HepG2 (cell line): ENCODE data around the gene RIC3. TPM values are rescaled to one million over a fixed set of nuclear protein-coding genes. Genes with fewer than 3 reads are reported as not detected.

Source experiments
- ATAC-seq: fragments of 200-7000 bp; cut with Tn5 transposase; 3 replicates; pipeline ENCODE4 v1.9.1; 2020; ENCODE audit warnings: mild to moderate bottlenecking, moderate library complexity
- BruUV-seq: library from RNA; stranded (reverse); fragments of 400-500 nt; replicated peaks from 2 replicates; lab custom pipeline; 2021; lab: Mats Ljungman, UMichigan
- CTCF ChIA-PET: fragments of 300-600 bp; formaldehyde crosslinking; extraction: SDS; loops from one replicate; lab custom pipeline; 2021; ENCODE audit warnings: low total read pairs, inconsistent platforms, low intra/inter-chr PET ratio; lab: Yijun Ruan, JAX
- POLR2A ChIA-PET: fragments of 350-600 bp; sonication (Branson Sonifier 250); formaldehyde crosslinking; loops from one replicate; lab custom pipeline; 2020; ENCODE audit warnings: antibody characterized with exemption, inconsistent platforms; lab: Yijun Ruan, JAX
- DNase-seq: peaks from one replicate; pipeline ENCODE4 v3.0.0-alpha.2; 2015; ENCODE audit warnings: low spot score
- FAIRE-seq: peaks from 3 replicates; lab custom pipeline; 2011; peaks lifted over from hg19 to GRCh38; lab: Jason Lieb, UNC
- H2AFZ ChIP-seq: one replicate; pipeline ENCODE4 v1.6.1; 2011; ENCODE audit warnings: low read length, inconsistent platforms
- H3K27ac ChIP-seq: fragments of 300-600 bp; 3 replicates; pipeline ENCODE4 v1.8.0; 2011; ENCODE audit warnings: mixed run types, mild to moderate bottlenecking, mixed read lengths, low read length, inconsistent platforms; ENCODE audit not compliant: insufficient read depth; ENCODE audit errors: extremely low read length
- H3K27me3 ChIP-seq, 2 experiments: fragments of 200-600 bp in 1 of 2; 2 replicates in 1 of 2; 3 replicates in 1 of 2; pipeline versions ENCODE4 v1.6.0 to v1.8.0; 2011; ENCODE audit warnings: low read length in 2 of 2, mild to moderate bottlenecking in 2 of 2, moderate library complexity in 2 of 2, inconsistent platforms in 1 of 2; ENCODE audit not compliant: insufficient read depth in 2 of 2, control insufficient read depth in 1 of 2
- H3K36me3 ChIP-seq, 2 experiments: fragments of 200-600 bp in 1 of 2; replicated peaks in 1 of 2; 2 replicates in 1 of 2; 3 replicates in 1 of 2; pipeline versions ENCODE4 v1.5.1 to v1.8.0; 2011; ENCODE audit warnings: low read length in 2 of 2, inconsistent platforms in 1 of 2; ENCODE audit not compliant: insufficient read depth in 2 of 2, control insufficient read depth in 1 of 2
- H3K4me1 ChIP-seq: 2 replicates; pipeline ENCODE4 v1.5.1; 2012; ENCODE audit warnings: low read length, inconsistent platforms; ENCODE audit not compliant: insufficient read depth
- H3K4me2 ChIP-seq: 2 replicates; pipeline ENCODE4 v1.6.0; 2011; ENCODE audit warnings: low read depth, low read length, inconsistent platforms
- H3K4me3 ChIP-seq, 3 experiments: fragments of 200-600 bp in 1 of 3; sonication (generic), shearing (Covaris generic) in 1 of 3; replicated peaks in 1 of 3; 2 replicates each; pipeline ENCODE4 v1.5.1; 2011 to 2016; ENCODE audit warnings: low read length in 3 of 3, inconsistent platforms in 2 of 3, low read depth in 2 of 3, mild to moderate bottlenecking in 2 of 3, control low read depth in 1 of 3, mixed read lengths in 1 of 3; ENCODE audit not compliant: insufficient read depth in 1 of 3
- H3K79me2 ChIP-seq: one replicate; pipeline ENCODE4 v1.6.1; 2011; ENCODE audit warnings: low read length, inconsistent platforms; ENCODE audit not compliant: insufficient read depth
- H3K9ac ChIP-seq: 2 replicates; pipeline ENCODE4 v1.6.0; 2011; ENCODE audit warnings: mild to moderate bottlenecking, low read depth, low read length, inconsistent platforms; ENCODE audit not compliant: insufficient read depth
- H3K9me3 ChIP-seq: 2 replicates; pipeline ENCODE4 v1.5.1; 2012; ENCODE audit warnings: mild to moderate bottlenecking, low read length
- H4K20me1 ChIP-seq: 2 replicates; pipeline ENCODE4 v1.6.0; 2011; ENCODE audit warnings: inconsistent platforms, mild to moderate bottlenecking, low read length, moderate library complexity; ENCODE audit not compliant: insufficient read depth
- ADNP ChIP-seq: sonication (generic); formaldehyde crosslinking; IDR thresholded peaks from 2 replicates; pipeline ENCODE4 v1.4.0; 2020; ENCODE audit warnings: missing genetic modification reagents
- GFI1 ChIP-seq: sonication (generic); formaldehyde crosslinking; IDR thresholded peaks from 2 replicates; pipeline ENCODE4 v1.5.0; 2020; ENCODE audit warnings: missing genetic modification reagents, mild to moderate bottlenecking, borderline replicate concordance
- NFYB ChIP-seq: sonication (generic); formaldehyde crosslinking; IDR thresholded peaks from 2 replicates; pipeline ENCODE4 v1.4.0; 2020; ENCODE audit warnings: missing genetic modification reagents
- SMAD1 ChIP-seq: sonication (generic); formaldehyde crosslinking; IDR thresholded peaks from 2 replicates; pipeline ENCODE4 v1.4.0; 2020; ENCODE audit warnings: missing genetic modification reagents, low read depth, mild to moderate bottlenecking, borderline replicate concordance
- SRSF9 ChIP-seq: fragments of 200-400 bp; formaldehyde crosslinking; IDR thresholded peaks from 2 replicates; pipeline ENCODE4 v1.6.1; 2018; ENCODE audit warnings: borderline replicate concordance, mild to moderate bottlenecking, low read depth, low read length; ENCODE audit not compliant: insufficient read depth, poor library complexity, severe bottlenecking
- ZNF138 ChIP-seq: sonication (generic); formaldehyde crosslinking; IDR thresholded peaks from 2 replicates; pipeline ENCODE4 v1.5.0; 2020; ENCODE audit warnings: mild to moderate bottlenecking, low read depth, missing genetic modification reagents
- WGBS: methylation state at CpG from one replicate; pipeline ENCODE4 v1.1.6; 2017; ENCODE audit warnings: low lambda C conversion rate; 5-methylcytosine and 5-hydroxymethylcytosine counted together
- in situ Hi-C: cut with HindIII; loops from 2 replicates; pipeline ENCODE4 v1.10.0; 2017; ENCODE audit warnings: low pct_unique_long_range_greater_than_20kb; ENCODE audit not compliant: extremely low pct_ligation_motif_present
- intact Hi-C: fragments of 100-400 bp; cut with micrococcal nuclease; formaldehyde crosslinking; loops from one replicate; pipeline ENCODE4 v1.10.0; 2022; ENCODE audit not compliant: unreplicated experiment
- polyA plus RNA-seq, 8 experiments: library from polyadenylated mRNA; depleted of rRNA in 3 of 8; stranded (reverse) in 7 of 8; unstranded in 1 of 8; fragments of >200 nt; fragmentation: Illumina TruSeq in 4 of 8; extraction: Trizol in 4 of 8; gene quantifications; 2 replicates each; pipeline versions ENCODE4 v1.2.1 to v1.2.3, GENCODE V29; 2011 to 2016; ENCODE audit warnings: low read depth in 4 of 8, missing spikeins in 1 of 8, mixed read lengths in 1 of 8; ENCODE audit not compliant: insufficient read depth in 1 of 8
- total RNA-seq, 5 experiments: library from RNA; depleted of rRNA; stranded (reverse); fragments of >200 nt; fragmentation: Illumina TruSeq; extraction: Trizol; gene quantifications; 2 replicates each; pipeline ENCODE4 v1.2.3, GENCODE V29; 2016; ENCODE audit warnings: low read depth in 1 of 5
- TF ChIP-seq, protein P1 (sequence below): sonication (generic); formaldehyde crosslinking; IDR thresholded peaks from 2 replicates; pipeline ENCODE4 v1.4.0; 2020; ENCODE audit warnings: mild to moderate bottlenecking, missing genetic modification reagents
- TF ChIP-seq, protein P2 (sequence below): sonication (generic); formaldehyde crosslinking; IDR thresholded peaks from 2 replicates; pipeline ENCODE4 v1.4.0; 2020; ENCODE audit warnings: missing genetic modification reagents, borderline replicate concordance

Gene RIC3
- total and polyA plus RNA-seq, 2 of the 13 experiments (the other 11 are each of a cell fraction or from before 2014, with no cell fraction given) = not detected

DNA sequence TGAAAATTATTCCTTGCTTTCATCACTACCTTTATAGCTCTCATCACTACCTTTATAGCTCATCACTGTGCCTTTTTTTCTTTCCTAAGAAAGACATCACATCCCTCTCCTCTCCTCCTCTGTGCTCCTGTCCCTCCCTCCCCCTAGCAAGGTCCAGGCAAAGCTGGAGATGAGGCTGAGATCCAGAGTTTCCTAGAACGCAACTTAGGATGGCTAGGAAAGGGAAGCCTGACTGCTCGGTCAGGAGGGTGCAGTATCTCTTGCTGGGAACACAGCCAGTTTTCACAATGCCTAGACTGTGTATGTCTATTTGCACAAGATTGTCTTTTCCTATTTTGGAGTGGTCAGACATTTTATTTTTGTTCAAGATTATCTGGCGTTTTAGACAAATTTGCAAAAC lies 63.2 kb downstream of the RIC3 start:
- FAIRE-seq (no peak), DNase-seq (no peak), ATAC-seq (no peak)
- no TSS peak for BruUV-seq
- in situ Hi-C loops = no loop called here
- Histone ChIP-seq H3K4me3 (no peak overlapping the region), H3K9ac (no peak overlapping the region), H3K27ac (no peak overlapping the region), H3K9me3 (no peaks in the 10 kb centered on the region), H3K27me3 (no peaks in the 10 kb centered on the region), H3K36me3 (peaks cover 0 to 6% of the 10 kb centered on the region in 2 experiments; a peak in 2 of 5 replicates), H2AFZ (no peak overlapping the region), H3K4me2 (no peak overlapping the region), H3K4me1 (peaks cover 7% of the 10 kb centered on the region), H3K79me2 (no peaks in the 10 kb centered on the region), H4K20me1 (no peaks in the 10 kb centered on the region)
- POLR2A ChIA-PET = no interaction called here
- CTCF ChIA-PET = no interaction called here
- TF ChIP-seq, protein P1, sequence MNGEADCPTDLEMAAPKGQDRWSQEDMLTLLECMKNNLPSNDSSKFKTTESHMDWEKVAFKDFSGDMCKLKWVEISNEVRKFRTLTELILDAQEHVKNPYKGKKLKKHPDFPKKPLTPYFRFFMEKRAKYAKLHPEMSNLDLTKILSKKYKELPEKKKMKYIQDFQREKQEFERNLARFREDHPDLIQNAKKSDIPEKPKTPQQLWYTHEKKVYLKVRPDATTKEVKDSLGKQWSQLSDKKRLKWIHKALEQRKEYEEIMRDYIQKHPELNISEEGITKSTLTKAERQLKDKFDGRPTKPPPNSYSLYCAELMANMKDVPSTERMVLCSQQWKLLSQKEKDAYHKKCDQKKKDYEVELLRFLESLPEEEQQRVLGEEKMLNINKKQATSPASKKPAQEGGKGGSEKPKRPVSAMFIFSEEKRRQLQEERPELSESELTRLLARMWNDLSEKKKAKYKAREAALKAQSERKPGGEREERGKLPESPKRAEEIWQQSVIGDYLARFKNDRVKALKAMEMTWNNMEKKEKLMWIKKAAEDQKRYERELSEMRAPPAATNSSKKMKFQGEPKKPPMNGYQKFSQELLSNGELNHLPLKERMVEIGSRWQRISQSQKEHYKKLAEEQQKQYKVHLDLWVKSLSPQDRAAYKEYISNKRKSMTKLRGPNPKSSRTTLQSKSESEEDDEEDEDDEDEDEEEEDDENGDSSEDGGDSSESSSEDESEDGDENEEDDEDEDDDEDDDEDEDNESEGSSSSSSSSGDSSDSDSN (CRISPR knock-in tag) = no peak
- no peak for TF ChIP-seq SMAD1 (CRISPR knock-in tag)
- no peak for TF ChIP-seq GFI1 (CRISPR knock-in tag)
- TF ChIP-seq, protein P2, sequence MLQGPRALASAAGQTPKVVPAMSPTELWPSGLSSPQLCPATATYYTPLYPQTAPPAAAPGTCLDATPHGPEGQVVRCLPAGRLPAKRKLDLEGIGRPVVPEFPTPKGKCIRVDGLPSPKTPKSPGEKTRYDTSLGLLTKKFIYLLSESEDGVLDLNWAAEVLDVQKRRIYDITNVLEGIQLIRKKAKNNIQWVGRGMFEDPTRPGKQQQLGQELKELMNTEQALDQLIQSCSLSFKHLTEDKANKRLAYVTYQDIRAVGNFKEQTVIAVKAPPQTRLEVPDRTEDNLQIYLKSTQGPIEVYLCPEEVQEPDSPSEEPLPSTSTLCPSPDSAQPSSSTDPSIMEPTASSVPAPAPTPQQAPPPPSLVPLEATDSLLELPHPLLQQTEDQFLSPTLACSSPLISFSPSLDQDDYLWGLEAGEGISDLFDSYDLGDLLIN (CRISPR knock-in tag) = no peak
- TF ChIP-seq SRSF9 = no peak
- no peak for TF ChIP-seq NFYB (CRISPR knock-in tag)
- TF ChIP-seq ADNP (CRISPR knock-in tag) = no peak
- TF ChIP-seq ZNF138 = no peak
- 69% methylated on average over 3 of the region's 3 CpGs for WGBS
- intact Hi-C loops = no loop called here
